GM21528 (cell line): ENCODE results near the gene COG5.

Source experiments
- ATAC-seq: cut with Tn5 transposase; IDR thresholded peaks from one replicate; pipeline ENCODE4 v1.9.1; 2021; ENCODE audit warnings: mild to moderate bottlenecking, moderate library complexity; ENCODE audit not compliant: unreplicated experiment, low FRiP score

Gene COG5

DNA sequence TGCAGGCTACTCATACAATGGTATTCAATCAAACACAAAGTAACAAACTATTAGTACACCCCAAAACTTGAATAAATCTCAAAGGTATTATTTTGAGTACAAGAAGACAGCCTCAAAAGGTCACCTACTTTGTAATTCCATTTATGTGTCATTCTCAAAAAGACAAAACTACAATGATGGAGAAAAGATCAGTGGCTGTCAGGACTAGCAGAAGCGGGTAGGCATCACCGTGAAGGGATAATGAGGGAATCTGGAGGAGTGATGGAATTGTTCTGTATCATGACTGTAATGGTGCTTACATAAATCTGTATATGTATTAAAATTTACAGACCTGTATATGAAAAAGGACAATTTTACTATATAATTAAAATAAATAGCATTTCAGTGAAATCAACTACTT lies 37.0 kb downstream of the COG5 start:
- ATAC-seq: no peak

DNA sequence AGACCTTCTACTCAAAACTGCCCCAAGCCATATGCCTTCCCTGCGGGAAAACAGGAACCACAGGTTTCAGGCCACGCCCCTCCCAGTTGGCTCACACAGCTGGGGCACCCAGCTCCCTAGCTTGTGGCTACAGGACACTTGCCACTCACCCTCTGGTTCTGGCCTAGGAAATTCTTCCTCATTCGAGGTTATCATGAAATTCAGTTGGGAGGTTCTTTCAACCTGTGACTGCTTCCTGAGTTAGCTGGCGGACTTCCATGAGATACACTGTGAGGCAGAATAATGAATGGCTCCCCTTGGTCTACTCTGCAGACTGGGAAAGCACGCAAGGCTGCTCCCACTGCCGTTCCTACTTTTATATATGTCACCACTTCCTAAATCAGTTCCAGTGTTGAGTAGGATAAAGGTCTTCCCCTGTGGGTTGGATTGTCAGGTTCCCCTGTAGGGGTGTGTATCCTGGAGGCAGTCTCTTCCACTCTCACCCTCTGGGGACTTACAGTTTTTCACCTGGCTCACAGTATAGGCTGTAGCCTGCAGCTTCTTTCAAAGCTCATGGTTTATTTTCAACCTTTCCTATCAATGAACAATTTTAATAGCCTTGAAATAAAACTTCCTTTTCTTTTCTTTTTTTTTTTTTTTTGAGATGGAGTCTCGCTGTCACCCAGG lies 56.9 kb downstream of the COG5 start:
- ATAC-seq: no peak

DNA sequence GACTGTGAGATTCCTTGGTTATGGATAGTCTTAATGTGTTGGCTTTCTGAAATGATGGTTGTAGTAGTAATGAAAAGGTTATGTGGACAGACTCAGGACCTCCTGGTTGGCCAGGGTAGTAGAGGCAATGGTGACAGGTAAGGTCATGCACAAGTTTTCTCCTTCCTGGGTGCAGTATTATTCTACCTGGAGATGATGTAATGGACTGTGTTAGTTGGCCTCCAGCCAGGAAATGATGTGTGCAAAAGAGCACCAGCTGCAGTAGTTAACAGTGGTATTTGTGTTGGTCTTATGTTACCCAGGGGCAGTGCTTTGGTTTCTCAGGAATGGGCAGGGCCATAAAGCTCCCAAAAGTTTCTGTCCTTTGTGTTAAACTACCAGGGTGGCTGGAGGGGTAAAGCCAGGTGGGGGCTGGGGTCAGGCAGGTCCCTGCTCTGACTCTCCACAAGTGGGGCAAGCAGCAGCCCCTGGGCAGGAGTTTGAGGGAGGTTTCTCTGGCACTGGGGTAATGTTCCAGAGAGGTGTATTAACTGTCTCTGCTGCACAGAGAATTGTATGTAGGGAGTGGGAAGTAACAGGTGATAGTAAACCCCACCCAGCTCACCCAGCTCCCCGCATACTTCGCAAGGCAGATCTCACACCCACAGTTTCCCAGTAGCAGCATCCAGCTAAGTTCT lies 57.6 kb downstream of the COG5 start:
- no peak for ATAC-seq

DNA sequence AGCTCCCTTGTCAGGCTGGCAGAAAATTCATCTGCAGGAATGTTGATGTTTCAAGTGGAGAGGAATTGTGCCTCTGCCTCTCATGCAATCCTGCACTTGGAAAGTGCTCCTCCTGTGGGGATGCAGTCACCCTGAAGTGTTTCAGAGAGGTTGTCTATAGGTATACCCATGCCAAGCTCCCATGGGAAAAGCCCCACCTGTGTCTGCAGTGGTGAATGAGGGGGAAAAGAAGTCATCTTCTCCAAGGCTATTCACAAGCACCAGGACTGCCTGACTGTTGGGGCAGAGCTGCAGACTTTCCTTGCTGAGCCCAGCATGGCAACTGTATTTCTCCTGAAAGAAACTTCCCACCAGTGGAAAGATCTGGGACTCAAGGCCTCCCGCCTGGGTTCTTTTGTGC lies 58.4 kb downstream of the COG5 start:
- ATAC-seq: no peak

DNA sequence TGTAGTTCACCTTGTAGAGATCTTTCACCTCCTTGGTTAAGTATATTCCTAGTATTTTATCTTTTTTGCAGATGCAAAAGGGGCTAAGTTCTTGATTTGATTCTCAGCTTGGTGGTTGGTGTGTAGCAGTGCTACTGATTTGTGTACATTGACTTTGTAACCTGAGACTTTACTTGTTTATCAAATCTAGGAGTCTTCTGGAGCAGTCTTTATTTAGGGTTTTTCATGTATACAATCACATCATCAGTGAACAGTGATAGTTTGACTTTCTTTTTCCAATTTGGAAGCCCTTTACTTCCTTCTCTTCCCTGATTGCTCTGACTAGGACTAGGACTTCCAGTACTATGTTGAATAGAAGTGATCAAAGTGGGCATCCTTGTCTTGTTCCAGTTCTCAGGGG lies 60.0 kb downstream of the COG5 start:
- no peak for ATAC-seq

DNA sequence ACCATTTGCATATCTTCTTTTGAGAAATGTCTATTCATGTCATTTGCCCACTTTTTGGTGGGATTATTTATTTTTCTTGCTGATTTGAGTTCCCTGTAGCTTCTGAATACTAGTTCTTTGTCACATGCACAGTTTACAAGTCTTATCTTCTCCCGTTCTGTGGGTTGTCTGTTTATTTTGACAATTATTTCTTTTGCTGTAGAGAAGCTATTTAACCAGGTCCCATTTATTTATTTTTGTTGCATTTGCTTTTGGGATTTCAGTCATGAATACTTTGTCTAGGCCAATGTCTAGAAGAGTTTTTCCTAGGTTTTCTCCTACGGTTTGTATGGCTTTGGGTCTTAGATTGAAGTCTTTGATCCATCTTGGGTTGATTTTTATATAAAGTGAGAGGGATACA lies 60.9 kb downstream of the COG5 start:
- no peak for ATAC-seq

DNA sequence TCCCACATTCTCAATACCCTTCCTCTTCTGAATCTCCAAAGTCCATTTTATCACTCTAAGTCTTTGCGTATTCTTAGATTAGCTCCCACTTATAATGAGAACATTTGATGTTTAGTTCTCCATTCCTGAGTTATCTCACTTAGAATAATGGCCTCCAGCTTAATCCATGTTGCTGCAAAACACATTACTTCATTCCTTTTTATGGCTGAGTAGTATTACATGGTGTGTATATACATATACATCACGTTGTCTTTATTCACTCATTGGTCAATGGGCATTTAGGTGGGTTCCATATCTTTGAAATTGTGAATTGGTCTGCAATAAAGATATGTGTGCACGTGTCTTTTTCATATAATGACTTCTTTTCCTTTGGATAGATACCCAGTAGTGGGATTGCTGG lies 61.6 kb downstream of the COG5 start:
- ATAC-seq: no peak

DNA sequence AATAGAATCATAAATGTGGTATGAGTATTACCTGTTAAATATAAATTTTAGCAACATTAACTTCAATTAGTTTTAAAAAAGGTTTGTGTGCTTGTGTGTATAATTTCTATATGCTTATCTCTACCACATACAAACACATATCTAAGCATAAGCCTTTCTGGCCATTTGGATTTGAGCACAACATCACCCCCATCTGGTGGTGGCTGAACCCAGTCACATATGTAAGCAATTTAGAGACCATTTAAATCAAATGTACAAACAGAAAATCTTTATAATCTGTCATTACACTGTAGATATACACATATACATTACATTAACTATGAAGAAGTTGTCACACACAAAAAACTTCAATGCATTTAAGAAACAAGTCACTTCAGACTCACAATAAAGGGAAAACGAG lies 62.1 kb downstream of the COG5 start:
- ATAC-seq: no peak

DNA sequence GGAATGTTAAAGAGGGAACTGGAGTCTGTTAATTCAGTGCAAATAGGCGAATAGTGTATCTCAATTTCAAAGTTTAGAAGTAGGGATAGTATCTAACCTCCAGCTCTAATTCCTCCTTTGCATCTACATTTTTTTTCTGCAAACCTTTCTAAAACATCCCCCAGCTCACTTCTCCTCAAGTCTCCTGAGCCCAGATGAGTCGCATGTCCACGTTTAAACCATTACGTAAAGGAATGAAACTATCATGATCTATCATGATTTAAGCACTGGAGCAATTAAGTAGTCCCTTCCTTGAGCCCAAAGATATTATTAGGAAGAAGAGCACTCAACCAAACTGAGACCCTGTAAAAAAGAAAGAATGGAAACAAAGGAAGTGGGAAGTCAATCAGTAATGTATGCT lies 64.0 kb downstream of the COG5 start:
- ATAC-seq: no peak

DNA sequence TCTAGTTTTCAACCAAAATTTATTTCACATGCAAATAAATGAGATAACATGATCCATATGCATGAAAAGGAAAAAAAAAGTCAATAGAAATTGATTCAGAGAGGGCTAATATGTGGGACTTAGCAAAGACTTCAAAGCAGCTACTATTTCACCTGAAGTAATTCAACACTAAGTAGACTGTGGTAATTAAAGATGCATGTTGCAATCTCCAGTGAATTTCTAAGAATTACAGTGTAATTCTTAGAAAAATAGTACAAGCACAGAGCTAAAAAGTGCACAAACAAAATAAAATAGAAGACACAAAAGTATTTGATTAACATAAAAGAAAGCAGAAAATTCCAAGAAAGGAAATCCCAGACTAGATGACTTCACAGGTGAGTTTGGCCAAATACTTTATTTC lies 68.2 kb downstream of the COG5 start:
- ATAC-seq: no peak

DNA sequence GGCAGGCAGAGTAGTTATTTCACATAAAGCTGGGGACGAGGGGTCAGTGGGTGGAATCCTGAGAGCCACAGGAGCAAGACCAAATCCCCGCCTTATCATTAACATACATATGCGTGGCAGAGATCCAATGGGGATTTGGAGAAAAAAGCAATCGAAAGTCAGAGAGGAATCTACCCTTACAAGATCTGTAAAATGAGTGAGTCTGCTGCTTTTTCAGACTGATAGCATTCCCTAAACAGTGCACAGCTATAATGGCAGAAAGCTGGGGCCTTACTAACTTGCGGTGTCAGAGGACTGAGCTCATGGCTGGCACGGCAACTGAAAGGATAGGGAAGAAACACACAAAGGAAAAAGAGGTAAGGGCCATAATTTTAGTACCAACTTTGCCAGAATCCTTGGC lies 68.8 kb downstream of the COG5 start:
- no peak for ATAC-seq

DNA sequence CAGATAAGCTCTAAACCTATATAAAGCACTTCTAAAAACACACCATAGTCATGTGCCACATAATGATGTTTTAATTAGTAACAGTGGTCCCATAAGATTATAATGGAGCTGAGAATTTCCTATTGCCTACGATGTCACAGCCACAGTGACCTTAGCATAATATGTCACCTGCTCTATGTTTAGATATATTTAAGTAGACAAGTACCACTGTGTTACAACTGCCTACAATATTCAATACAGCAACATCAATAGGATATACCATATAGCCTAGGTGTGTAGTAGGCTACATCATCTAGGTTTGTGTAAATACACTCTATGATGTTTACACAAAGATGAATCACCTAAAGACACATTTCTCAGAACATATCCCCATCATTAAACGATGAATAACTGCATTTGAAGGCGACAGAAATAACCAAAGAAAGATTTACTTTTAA lies 69.4 kb downstream of the COG5 start:
- no peak for ATAC-seq

DNA sequence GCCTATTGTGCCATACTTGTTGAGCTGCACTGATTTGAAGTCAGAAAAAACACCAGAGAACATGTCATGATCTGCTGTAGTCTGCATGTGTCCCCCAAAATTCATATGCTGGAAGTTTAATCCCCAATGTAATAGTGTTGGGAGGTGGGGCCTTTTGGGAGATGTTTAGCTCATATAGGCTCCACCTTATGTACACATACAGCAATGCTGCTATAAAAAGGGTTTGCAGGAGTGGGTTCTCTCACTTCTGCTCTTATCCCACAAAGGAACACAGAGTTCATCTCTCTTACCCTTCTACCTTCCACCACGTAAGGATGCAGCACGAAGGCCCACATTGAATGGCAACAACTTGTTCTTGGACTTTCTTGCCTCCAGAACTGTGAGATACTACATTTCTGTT lies 70.8 kb downstream of the COG5 start:
- no peak for ATAC-seq

DNA sequence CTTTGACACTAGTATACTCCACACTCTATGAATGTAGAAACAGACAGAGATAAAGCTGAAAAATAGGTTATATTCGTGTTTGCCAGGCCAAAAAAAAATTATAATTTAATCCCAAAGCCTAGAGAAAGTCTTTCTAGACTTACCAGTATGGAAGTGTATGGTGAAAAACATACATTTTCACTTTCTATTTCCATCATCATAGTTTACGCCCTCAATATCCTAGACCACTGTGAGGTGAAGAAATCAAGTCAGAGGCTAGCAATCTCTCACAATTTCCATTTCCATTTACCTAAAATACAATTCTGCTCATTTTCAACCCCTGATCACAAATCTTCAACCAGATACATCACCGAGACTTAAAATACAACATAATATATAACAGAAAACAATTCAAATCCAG lies 77.7 kb downstream of the COG5 start:
- no peak for ATAC-seq

DNA sequence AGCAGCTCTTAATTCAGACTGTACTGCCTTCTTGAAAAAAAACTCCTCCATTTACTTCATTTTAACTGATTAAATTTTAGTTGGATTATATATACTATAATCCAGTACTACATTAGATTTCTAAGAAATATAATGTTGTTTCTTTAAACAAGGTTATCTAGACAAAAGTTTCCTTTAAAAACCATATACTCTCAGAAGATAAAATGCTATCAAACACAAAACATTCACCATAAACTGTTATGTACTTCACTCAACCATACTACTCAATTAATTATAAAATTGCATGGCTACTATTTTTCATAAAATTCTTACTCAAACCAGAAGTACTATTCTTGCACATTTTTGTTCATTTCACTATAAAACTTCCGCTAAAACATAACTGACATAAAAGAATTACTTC lies 81.1 kb downstream of the COG5 start:
- no peak for ATAC-seq

DNA sequence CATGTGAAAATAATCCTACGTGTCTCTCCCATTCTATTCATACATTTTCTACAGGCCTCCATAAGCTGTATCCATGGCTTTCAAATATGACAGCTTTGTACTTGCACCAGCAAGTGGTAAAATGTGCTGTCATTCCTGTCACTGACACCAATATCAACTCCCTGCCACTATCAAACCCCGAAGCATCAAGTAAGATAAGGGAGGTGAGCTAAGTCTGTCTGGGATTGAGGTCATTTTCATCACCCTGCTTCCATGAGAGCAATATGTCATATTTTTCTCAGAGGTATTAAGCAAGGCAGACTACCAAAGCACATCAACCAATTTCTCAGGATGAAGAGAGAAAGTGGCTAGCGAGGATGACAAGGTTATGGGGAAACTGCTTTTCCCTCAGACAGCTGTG lies 82.8 kb downstream of the COG5 start:
- ATAC-seq: no peak

DNA sequence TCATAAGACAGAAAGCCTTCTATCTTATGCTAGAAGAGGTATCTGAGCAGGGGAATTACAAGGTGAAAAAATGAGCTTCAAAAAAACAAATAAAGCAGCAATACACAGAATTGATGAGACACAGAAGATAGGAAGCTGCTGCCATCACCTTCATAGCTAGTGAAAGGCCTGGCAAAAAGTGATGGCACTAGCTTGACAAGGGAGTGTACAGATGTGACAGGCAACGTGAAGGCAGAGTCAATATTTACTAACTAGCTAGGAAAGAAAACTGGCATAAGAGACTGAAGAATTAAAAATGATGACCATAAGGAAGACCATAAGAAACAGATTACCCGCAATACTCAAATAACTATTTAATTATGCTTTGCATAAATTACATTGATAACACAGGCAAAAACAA lies 84.4 kb downstream of the COG5 start:
- no peak for ATAC-seq

DNA sequence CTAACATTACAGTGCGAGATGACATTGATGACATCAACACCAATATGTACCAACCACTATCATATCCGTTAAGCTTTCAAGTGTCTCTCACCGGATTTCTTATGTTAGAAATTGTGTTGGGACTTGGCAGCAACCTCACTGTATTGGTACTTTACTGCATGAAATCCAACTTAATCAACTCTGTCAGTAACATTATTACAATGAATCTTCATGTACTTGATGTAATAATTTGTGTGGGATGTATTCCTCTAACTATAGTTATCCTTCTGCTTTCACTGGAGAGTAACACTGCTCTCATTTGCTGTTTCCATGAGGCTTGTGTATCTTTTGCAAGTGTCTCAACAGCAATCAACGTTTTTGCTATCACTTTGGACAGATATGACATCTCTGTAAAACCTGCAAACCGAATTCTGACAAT lies 89.6 kb downstream of the COG5 start:
- no peak for ATAC-seq

DNA sequence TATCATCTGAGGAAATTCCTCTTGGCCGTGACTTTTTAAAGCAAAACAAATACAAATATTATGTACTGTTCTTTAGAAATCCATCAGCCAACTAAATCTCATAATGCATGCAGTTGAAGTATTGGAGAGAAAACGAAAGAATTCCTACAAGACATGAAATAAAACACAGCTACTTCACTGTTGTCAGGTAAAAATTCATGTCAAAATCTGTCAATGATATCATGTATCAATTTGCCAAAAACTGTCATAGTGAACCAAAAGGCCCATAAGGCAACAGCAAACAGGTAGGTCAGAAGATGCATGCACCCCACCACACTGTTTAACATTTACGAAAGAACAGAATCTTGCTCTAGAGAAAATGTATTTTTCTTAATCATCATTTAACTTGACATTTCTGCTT lies 91.6 kb downstream of the COG5 start:
- ATAC-seq: no peak

DNA sequence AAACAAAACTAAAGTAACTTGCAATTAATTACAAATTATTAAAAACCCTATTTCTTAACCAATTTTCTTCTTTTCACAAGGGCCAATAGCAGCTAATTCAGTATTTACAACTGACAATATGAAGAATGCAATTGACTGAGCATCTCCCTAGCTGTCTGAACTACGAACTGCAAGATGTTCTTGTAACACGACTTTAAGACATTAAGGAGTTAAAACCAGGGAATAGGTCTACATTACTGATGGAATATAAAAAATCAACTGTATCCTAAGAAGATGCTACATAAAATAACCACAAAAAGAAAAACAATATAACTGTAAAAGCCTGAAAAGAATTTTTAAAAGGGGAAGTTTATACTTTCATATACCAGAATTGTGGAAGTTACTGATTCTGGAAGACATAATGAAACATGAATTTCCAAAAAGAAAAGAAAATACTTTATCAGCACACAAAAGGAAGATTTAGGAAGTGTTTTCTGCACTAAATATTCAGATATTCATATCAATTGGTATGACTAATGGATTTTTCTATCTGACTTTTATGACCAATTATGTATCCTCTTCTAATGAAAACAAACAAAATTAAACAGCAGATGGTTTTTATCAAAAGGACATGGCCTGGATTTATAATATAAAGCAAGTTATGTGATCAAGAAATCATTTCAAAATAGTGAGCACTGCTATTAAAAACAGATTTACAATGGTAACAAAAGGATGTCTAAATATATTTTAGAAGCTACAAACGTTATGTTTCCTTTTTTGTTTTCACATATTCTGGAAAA lies 92.2 kb downstream of the COG5 start:
- ATAC-seq: no peak

DNA sequence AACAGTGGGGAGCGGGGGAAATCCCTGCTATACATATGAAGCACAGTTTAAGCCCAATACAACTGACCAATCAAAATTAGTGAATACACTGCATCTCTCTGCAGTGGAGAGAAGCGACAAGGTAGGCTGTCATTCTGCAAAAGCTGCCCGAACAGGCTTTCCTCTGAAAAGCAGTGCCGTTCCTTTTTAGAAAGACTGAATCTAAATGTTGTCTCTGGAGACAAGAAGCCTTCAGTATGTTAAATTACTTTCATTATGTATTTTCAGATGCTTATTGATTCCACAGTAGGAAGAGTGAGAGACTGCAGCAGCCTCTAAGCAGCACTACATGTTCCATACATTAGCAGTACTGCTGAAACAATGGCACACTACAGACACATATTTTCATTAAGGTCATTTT lies 93.8 kb downstream of the COG5 start, which contains the start of gene GPR22:
Gene GPR22, plus strand, starts transcription at position 129 of the 400 bp plus-strand sequence. CDS start 4,004 bp downstream, outside the sequence.
- ATAC-seq: no peak

DNA sequence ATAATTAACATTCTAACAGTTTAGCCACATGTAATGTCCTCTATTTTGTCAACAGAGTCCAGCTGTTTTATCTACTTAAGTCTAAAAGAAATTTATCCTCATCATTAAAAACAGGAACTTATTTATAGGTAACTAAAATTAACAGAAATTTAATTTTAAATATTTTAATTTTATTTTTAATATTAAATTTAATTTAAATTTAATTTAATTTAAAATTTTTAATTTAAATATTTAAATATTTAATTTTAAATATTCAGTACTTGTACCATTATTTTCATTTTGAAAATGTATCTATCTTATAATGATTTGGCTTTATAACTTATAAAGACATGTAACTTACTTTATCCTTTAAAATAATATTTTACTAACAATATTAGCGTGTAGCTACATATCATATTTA lies 94.9 kb downstream of the COG5 start:
- no peak for ATAC-seq
